H9 (cell line): Measurements from ENCODE around the gene ST8SIA6. TPM values are rescaled to one million over a fixed set of nuclear protein-coding genes. Genes with fewer than 3 reads are reported as not detected.

ENCODE experiments used
- DNase-seq: peaks from one replicate; pipeline ENCODE4 v3.0.0-alpha.2; 2017
- H2AFZ ChIP-seq: one replicate; pipeline ENCODE4 v1.6.1; 2013; ENCODE audit warnings: mild to moderate bottlenecking, low read length, control low read depth, moderate library complexity
- H2AK5ac ChIP-seq: 2 replicates; pipeline ENCODE4 v1.6.1; 2013; ENCODE audit warnings: low read length, control low read depth, mixed read lengths; ENCODE audit not compliant: insufficient read length
- H2BK120ac ChIP-seq: one replicate; pipeline ENCODE4 v1.6.1; 2013; ENCODE audit warnings: low read depth, mild to moderate bottlenecking, low read length, control low read depth, inconsistent platforms; ENCODE audit not compliant: poor library complexity, severe bottlenecking
- H2BK12ac ChIP-seq: 2 replicates; pipeline ENCODE4 v1.6.1; 2013; ENCODE audit warnings: low read length, control low read depth, mixed read lengths, low read depth; ENCODE audit not compliant: insufficient read length
- H2BK15ac ChIP-seq: 2 replicates; pipeline ENCODE4 v1.6.1; 2013; ENCODE audit warnings: low read depth, low read length, control low read depth
- H2BK20ac ChIP-seq: one replicate; pipeline ENCODE4 v1.6.1; 2013; ENCODE audit warnings: low read depth, mild to moderate bottlenecking, low read length, control low read depth, inconsistent platforms; ENCODE audit not compliant: poor library complexity, severe bottlenecking
- H2BK5ac ChIP-seq: 2 replicates; pipeline ENCODE4 v1.6.1; 2013; ENCODE audit warnings: low read length, control low read depth, mixed read lengths; ENCODE audit not compliant: insufficient read length
- H3K14ac ChIP-seq: 2 replicates; pipeline ENCODE4 v1.6.1; 2013; ENCODE audit warnings: low read length, control low read depth; ENCODE audit not compliant: insufficient read depth
- H3K18ac ChIP-seq: 2 replicates; pipeline ENCODE4 v1.6.1; 2013; ENCODE audit warnings: low read depth, mild to moderate bottlenecking, mixed read lengths, low read length, control low read depth; ENCODE audit not compliant: insufficient read length
- H3K23ac ChIP-seq: 2 replicates; pipeline ENCODE4 v1.6.1; 2013; ENCODE audit warnings: low read length, control low read depth, mixed read lengths, low read depth; ENCODE audit not compliant: insufficient read length
- H3K23me2 ChIP-seq: 2 replicates; pipeline ENCODE4 v1.6.1; 2013; ENCODE audit warnings: low read depth, mild to moderate bottlenecking, mixed read lengths, low read length, control low read depth; ENCODE audit not compliant: insufficient read length, poor library complexity, severe bottlenecking
- H3K27ac ChIP-seq: 2 replicates; pipeline ENCODE4 v1.5.1; 2013; ENCODE audit warnings: low read length, control low read depth, mixed read lengths, low read depth; ENCODE audit not compliant: insufficient read length
- H3K27me3 ChIP-seq: 2 replicates; pipeline ENCODE4 v1.6.1; 2013; ENCODE audit warnings: low read length, control low read depth, inconsistent platforms; ENCODE audit not compliant: insufficient read depth
- H3K4ac ChIP-seq: 2 replicates; pipeline ENCODE4 v1.6.1; 2013; ENCODE audit warnings: low read depth, mild to moderate bottlenecking, control low read depth, inconsistent platforms, low read length, moderate library complexity
- H3K4me1 ChIP-seq: 2 replicates; pipeline ENCODE4 v1.6.1; 2013; ENCODE audit warnings: low read length, control low read depth, inconsistent platforms; ENCODE audit not compliant: insufficient read depth
- H3K4me2 ChIP-seq: 2 replicates; pipeline ENCODE4 v1.6.1; 2013; ENCODE audit warnings: low read length, control low read depth, mixed read lengths; ENCODE audit not compliant: insufficient read length, insufficient read depth
- H3K56ac ChIP-seq: 2 replicates; pipeline ENCODE4 v1.6.1; 2013; ENCODE audit warnings: low read depth, mild to moderate bottlenecking, mixed read lengths, low read length, control low read depth; ENCODE audit not compliant: insufficient read length
- H3K79me1 ChIP-seq: 2 replicates; pipeline ENCODE4 v1.6.1; 2013; ENCODE audit warnings: low read depth, mild to moderate bottlenecking, moderate library complexity, low read length, control low read depth, inconsistent platforms; ENCODE audit not compliant: insufficient read depth, poor library complexity, severe bottlenecking
- H3K79me2 ChIP-seq: 2 replicates; pipeline ENCODE4 v1.6.1; 2013; ENCODE audit warnings: low read length, control low read depth, inconsistent platforms; ENCODE audit not compliant: insufficient read depth
- H3K9ac ChIP-seq: 2 replicates; pipeline ENCODE4 v1.6.1; 2013; ENCODE audit warnings: low read length, control low read depth, mixed read lengths; ENCODE audit not compliant: insufficient read length; ENCODE audit errors: extremely low read depth
- H3K9me3 ChIP-seq: one replicate; pipeline ENCODE4 v1.6.1; 2013; ENCODE audit warnings: low read depth, low read length, inconsistent platforms; ENCODE audit not compliant: control insufficient read depth
- H3T11ph ChIP-seq: one replicate; pipeline ENCODE4 v1.6.1; 2013; ENCODE audit warnings: mild to moderate bottlenecking, low read length, control low read depth, inconsistent platforms
- H4K20me1 ChIP-seq: one replicate; pipeline ENCODE4 v1.6.1; 2013; ENCODE audit not compliant: control insufficient read depth, insufficient read length, insufficient read depth
- H4K5ac ChIP-seq: 2 replicates; pipeline ENCODE4 v1.6.1; 2013; ENCODE audit warnings: low read depth, mild to moderate bottlenecking, mixed read lengths, low read length, control low read depth; ENCODE audit not compliant: insufficient read length
- H4K8ac ChIP-seq: replicated peaks from 2 replicates; pipeline ENCODE4 v1.6.1; 2013; ENCODE audit warnings: low read length, control low read depth, mixed read lengths, low read depth; ENCODE audit not compliant: insufficient read length
- H4K91ac ChIP-seq: 2 replicates; pipeline ENCODE4 v1.6.1; 2013; ENCODE audit warnings: low read depth, mild to moderate bottlenecking, moderate library complexity, mixed read lengths, low read length, control low read depth; ENCODE audit not compliant: insufficient read length
- H3K27ac Mint-ChIP-seq, 3 experiments: 2 replicates in 2 of 3; 3 replicates in 1 of 3; pipeline ENCODE4 v1.8.0; 2020 to 2021; ENCODE audit warnings: mixed read lengths in 3 of 3, mild to moderate bottlenecking in 1 of 3, moderate library complexity in 1 of 3
- H3K27me3 Mint-ChIP-seq: 2 replicates; pipeline ENCODE4 v1.8.0; 2021; ENCODE audit warnings: low read depth, mild to moderate bottlenecking, moderate library complexity, mixed read lengths
- H3K36me3 Mint-ChIP-seq, 3 experiments: 2 replicates in 2 of 3; 3 replicates in 1 of 3; pipeline ENCODE4 v1.8.0; 2020 to 2021; ENCODE audit warnings: low read depth in 3 of 3, mixed read lengths in 3 of 3; ENCODE audit not compliant: insufficient read depth in 1 of 3
- H3K4me1 Mint-ChIP-seq, 2 experiments: 2 replicates each; pipeline ENCODE4 v1.8.0; 2020; ENCODE audit warnings: mixed read lengths in 2 of 2
- H3K4me3 Mint-ChIP-seq, 2 experiments: 2 replicates in 1 of 2; 3 replicates in 1 of 2; pipeline ENCODE4 v1.8.0; 2020 to 2021; ENCODE audit warnings: mild to moderate bottlenecking in 2 of 2, mixed read lengths in 2 of 2, moderate library complexity in 1 of 2
- H3K9me3 Mint-ChIP-seq, 2 experiments: 2 replicates in 1 of 2; 3 replicates in 1 of 2; pipeline ENCODE4 v1.8.0; 2020; ENCODE audit warnings: mild to moderate bottlenecking in 2 of 2, mixed read lengths in 2 of 2, moderate library complexity in 1 of 2
- WGBS: extraction: QIAGEN DNeasy Blood & Tissue Kit; methylation state at CpG from one replicate; pipeline ENCODE4 v1.1.7; 2013; ENCODE audit warnings: missing lambda C conversion rate, low lambda C conversion rate, mixed read lengths; ENCODE audit not compliant: insufficient read length; ENCODE audit errors: extremely low coverage; 5-methylcytosine and 5-hydroxymethylcytosine counted together
- total RNA-seq: library from RNA; stranded (reverse); gene quantifications from 2 replicates; pipeline ENCODE4 v1.2.1, GENCODE V29; 2021
- TF ChIP-seq, protein P1 (sequence below): fragments of 200-600 bp; sonication (generic); conservative IDR thresholded peaks from 3 replicates; pipeline ENCODE4 v1.8.0; 2021; ENCODE audit warnings: antibody characterized with exemption, mild to moderate bottlenecking

The ST8SIA6 gene
- total RNA-seq, 1 experiment from 2014 or later: 0.37 TPM

DNA sequence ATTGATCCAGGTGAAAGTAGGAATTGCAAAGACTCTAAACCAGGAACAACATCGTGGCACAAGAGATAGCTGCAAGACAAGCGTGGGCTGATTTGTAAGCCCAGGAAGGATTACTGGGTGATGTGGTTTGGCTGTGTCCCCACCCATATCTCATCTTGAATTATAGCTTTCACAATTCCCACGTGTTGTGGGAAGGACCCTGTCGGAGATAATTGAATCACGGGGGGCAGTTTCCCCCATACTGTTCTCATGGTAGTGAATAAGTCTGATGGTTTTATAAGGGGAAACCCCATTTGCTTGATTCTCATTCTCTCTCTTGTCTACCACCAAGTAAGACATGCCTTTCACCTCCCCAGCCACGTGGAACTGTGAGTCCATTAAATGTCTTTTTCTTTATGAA is 59.5 kb downstream of the ST8SIA6 start:
- Histone ChIP-seq H3K79me1 (no peaks in the 10 kb centered on the region), H3K27ac (no peak overlapping the region), H3K4me1 (no peaks in the 10 kb centered on the region; the same call in 1 of the 2 replicates), H4K91ac (no peak overlapping the region), H3K56ac (no peak overlapping the region), H3K79me2 (no peaks in the 10 kb centered on the region), H3K23ac (no peak overlapping the region), H2BK12ac (no peak overlapping the region), H3K23me2 (no peaks in the 10 kb centered on the region), H3K14ac (no peak overlapping the region), H2BK20ac (no peak overlapping the region), H3K4ac (no peak overlapping the region), H2BK120ac (no peak overlapping the region), H3K9ac (no peak overlapping the region), H4K20me1 (no peaks in the 10 kb centered on the region), H2BK5ac (no peak overlapping the region), H2AK5ac (no peak overlapping the region), H2BK15ac (no peak overlapping the region), H4K5ac (no peak overlapping the region), H2AFZ (no peak overlapping the region), H3K9me3 (no peaks in the 10 kb centered on the region), H3T11ph (no peak overlapping the region), H3K18ac (no peak overlapping the region), H3K4me2 (no peak overlapping the region), H4K8ac (no peak overlapping the region), H3K27me3 (no peaks in the 10 kb centered on the region)
- H3K27ac Mint-ChIP-seq: no peak overlapping the region; a peak in 1 of 7 replicates
- H3K4me1 Mint-ChIP-seq: peaks cover 0 to 2% of the 10 kb centered on the region in 2 experiments; a peak in 1 of 4 replicates
- TF ChIP-seq, protein P1, sequence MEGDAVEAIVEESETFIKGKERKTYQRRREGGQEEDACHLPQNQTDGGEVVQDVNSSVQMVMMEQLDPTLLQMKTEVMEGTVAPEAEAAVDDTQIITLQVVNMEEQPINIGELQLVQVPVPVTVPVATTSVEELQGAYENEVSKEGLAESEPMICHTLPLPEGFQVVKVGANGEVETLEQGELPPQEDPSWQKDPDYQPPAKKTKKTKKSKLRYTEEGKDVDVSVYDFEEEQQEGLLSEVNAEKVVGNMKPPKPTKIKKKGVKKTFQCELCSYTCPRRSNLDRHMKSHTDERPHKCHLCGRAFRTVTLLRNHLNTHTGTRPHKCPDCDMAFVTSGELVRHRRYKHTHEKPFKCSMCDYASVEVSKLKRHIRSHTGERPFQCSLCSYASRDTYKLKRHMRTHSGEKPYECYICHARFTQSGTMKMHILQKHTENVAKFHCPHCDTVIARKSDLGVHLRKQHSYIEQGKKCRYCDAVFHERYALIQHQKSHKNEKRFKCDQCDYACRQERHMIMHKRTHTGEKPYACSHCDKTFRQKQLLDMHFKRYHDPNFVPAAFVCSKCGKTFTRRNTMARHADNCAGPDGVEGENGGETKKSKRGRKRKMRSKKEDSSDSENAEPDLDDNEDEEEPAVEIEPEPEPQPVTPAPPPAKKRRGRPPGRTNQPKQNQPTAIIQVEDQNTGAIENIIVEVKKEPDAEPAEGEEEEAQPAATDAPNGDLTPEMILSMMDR: no peak
- no peak for DNase-seq
- no peaks in the 10 kb centered on the region; a peak in 1 of 7 replicates for H3K36me3 Mint-ChIP-seq
- H3K4me3 Mint-ChIP-seq: no peak overlapping the region
- no peaks in the 10 kb centered on the region for H3K9me3 Mint-ChIP-seq
- WGBS: no CpG with 5 or more reads among the region's 6 CpGs
- no peaks in the 10 kb centered on the region; the same call in 1 of the 2 replicates for H3K27me3 Mint-ChIP-seq
